Spleen (tissue), 11 donors: ENCODE data around the gene FAM219A. TPM values are rescaled to one million over a fixed set of nuclear protein-coding genes. Genes with fewer than 3 reads are reported as not detected.
A peak's percentile ranks its signal among the peaks of the same experiment; 100 is the strongest.
"Not testable (repeated sequence)": the region's sequence is repeated elsewhere in the genome, so short reads cannot be mapped to it uniquely, and the experiment has no call there.

Experiments used
- DNase-seq: peaks from one replicate; pipeline ENCODE4 v3.0.0-alpha.2; 2020
- H3K27ac ChIP-seq, 8 donors: fragments of 200-600 bp; sonication (generic) in 7 of 8; 1 replicate in 4 of 8; 2 replicates in 4 of 8; pipeline versions ENCODE4 v1.5.0 to v1.8.0; 2016 to 2021; ENCODE audit warnings: inconsistent platforms in 4 of 8, mild to moderate bottlenecking in 4 of 8, moderate library complexity in 1 of 8
- H3K27me3 ChIP-seq, 7 donors: fragments of 200-600 bp; sonication (generic) in 6 of 7; replicated peaks in 1 of 7; 1 replicate in 4 of 7; 2 replicates in 3 of 7; pipeline versions ENCODE4 v1.5.0 to v1.8.0; 2016 to 2021; ENCODE audit warnings: inconsistent platforms in 3 of 7, mild to moderate bottlenecking in 1 of 7
- H3K36me3 ChIP-seq, 6 donors: fragments of 200-600 bp; sonication (generic) in 5 of 6; 1 replicate in 4 of 6; 2 replicates in 2 of 6; pipeline versions ENCODE4 v1.5.0 to v1.8.0; 2016 to 2021; ENCODE audit warnings: inconsistent platforms in 2 of 6
- H3K4me1 ChIP-seq, 6 donors: fragments of 200-600 bp; sonication (generic) in 5 of 6; 1 replicate in 3 of 6; 2 replicates in 3 of 6; pipeline versions ENCODE4 v1.5.0 to v1.8.0; 2016 to 2021; ENCODE audit warnings: inconsistent platforms in 3 of 6
- H3K4me3 ChIP-seq, 8 donors: fragments of 200-600 bp; sonication (generic) in 7 of 8; 1 replicate in 4 of 8; 2 replicates in 4 of 8; pipeline versions ENCODE4 v1.5.0 to v1.8.0; 2016 to 2021; ENCODE audit warnings: inconsistent platforms in 4 of 8, mild to moderate bottlenecking in 4 of 8, moderate library complexity in 2 of 8
- H3K9me3 ChIP-seq, 8 donors: fragments of 200-600 bp; sonication (generic) in 7 of 8; 1 replicate in 4 of 8; 2 replicates in 4 of 8; pipeline versions ENCODE4 v1.5.0 to v1.8.0; 2016 to 2021; ENCODE audit warnings: inconsistent platforms in 4 of 8
- CTCF ChIP-seq, 11 experiments: fragments of 200-600 bp in 7 of 11; fragments of 450-650 bp in 4 of 11; sonication (generic) in 4 of 11; IDR thresholded peaks in 8 of 11; conservative IDR thresholded peaks in 3 of 11; 1 replicate in 7 of 11; 2 replicates in 4 of 11; pipeline versions ENCODE4 v1.4.0 to v1.8.0; 2016 to 2021; ENCODE audit warnings: antibody characterized with exemption in 11 of 11, inconsistent platforms in 4 of 11, mild to moderate bottlenecking in 1 of 11
- POLR2A ChIP-seq, 3 donors: fragments of 450-650 bp; IDR thresholded peaks; one replicate each; pipeline ENCODE4 v1.5.1; 2017; ENCODE audit warnings: antibody characterized with exemption in 3 of 3, mild to moderate bottlenecking in 1 of 3
- POLR2AphosphoS5 ChIP-seq, 3 donors: sonication (generic); formaldehyde crosslinking; IDR thresholded peaks; one replicate each; pipeline ENCODE4 v1.5.1; 2017; ENCODE audit warnings: antibody characterized with exemption in 3 of 3
- WGBS, 5 donors: extraction: QIAGEN DNeasy Blood & Tissue Kit in 3 of 5; methylation state at CpG; one replicate each; pipeline versions ENCODE4 v1.1.5 to v1.1.7; 2013 to 2018; 5-methylcytosine and 5-hydroxymethylcytosine counted together
- intact Hi-C: fragments of 100-400 bp; cut with DNase I; formaldehyde crosslinking; loops from one replicate; pipeline ENCODE4 v1.15.0; 2023; ENCODE audit warnings: low total_unique reads
- polyA plus RNA-seq, 3 donors: library from polyadenylated mRNA; stranded (reverse); fragments of 200-250 nt; gene quantifications; one replicate each; pipeline ENCODE4 v1.2.1, GENCODE V29; 2013
- total RNA-seq, 7 donors: library from RNA; depleted of rRNA in 3 of 7; stranded (reverse); fragments of >200 nt in 3 of 7; fragmentation: NEBNext Ultra II Directional in 4 of 7; extraction: Animal tissue kit (Norgen Biotek cat#: 25700) in 4 of 7; gene quantifications; one replicate each; pipeline versions ENCODE4 v1.1.0 to v1.2.1, GENCODE V29; 2016 to 2021
- donor health status: healthy with polysubstance abuse.
- donor health status: DM: no; HTN: no; CAD: no; lungs with moderate emphysema.
- donor health status: DM: no; HTN: no; CAD: no.
- donor health status: Bipolar disorder and iron deficiency.
- donor health status: healthy.
- donor health status: DM: no; HTN: no; CAD: no.
- donor health status: DM: yes; HTN: yes; CAD: no.

Gene FAM219A
- total and polyA plus RNA-seq, 10 donors, result 3.2 to 26.9 (median 11.0) TPM

DNA sequence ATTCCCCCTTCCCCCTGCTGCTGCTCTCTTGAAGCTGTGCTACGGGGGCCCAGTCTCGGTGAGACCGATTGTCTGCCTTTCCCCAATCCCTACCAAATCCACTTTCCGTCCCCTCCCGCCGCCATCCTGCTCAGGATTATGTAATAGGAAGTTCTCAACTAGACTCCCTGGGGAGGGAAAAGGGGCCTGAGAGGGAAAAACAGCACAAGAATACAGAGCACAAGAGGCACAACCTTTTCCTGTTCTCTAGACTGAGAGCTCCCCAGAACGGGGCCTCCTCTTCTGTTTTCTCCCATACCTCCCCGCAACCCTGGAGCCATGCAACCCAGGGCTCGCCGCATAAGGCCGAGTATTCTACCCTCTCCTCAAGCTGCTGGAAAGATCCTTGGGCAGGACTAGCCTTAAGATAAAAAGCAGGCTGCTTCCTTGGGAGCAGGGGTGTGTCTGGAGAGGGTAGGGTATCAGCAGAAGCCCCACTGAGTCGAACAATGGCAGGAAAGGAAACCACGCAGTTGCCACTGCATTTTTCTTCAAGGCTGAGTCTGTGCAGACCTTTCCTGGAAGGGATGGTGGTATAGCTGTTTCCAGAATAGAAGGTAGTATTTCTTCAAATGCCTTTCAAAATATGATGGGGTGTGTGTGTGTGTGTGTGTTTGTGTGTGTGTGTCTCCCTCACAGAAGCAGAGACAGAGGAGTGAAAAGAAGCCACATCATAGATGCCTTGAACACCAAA is 94.6 kb downstream of the FAM219A start:
- no peak for DNase-seq
- intact Hi-C loops, result no loop called here
- Histone ChIP-seq H3K36me3 (peaks cover 0 to 4% (median 0%) of the 10 kb centered on the region in 6 donors), H3K27me3 (no peaks in the 10 kb centered on the region), H3K9me3 (peaks cover 0 to 7% (median 0%) of the 10 kb centered on the region in 8 donors), H3K4me3 (no peak overlapping the region), H3K4me1 (no peaks in the 10 kb centered on the region), H3K27ac (peak overlapping the region in 3 of 8 donors; percentile 11 to 19 (median 11))
- WGBS, 5 donors, result 41 to 52% (median 43%) methylated on average over 13 of the region's 13 CpGs
- TF ChIP-seq POLR2A (IDR thresholded peaks at IDR 0.05), result no peak
- TF ChIP-seq CTCF (IDR thresholded peaks at IDR 0.05 in 8 of 11, conservative IDR thresholded peaks at IDR 0.05 in 3 of 11), result no peak
- no peak for TF ChIP-seq POLR2AphosphoS5 (IDR thresholded peaks at IDR 0.05)

- Histone ChIP-seq H3K27ac (no peak overlapping the region), H3K9me3 (peaks cover 0 to 2% (median 0%) of the 10 kb centered on the region in 8 donors), H3K4me3 (no peak overlapping the region), H3K4me1 (no peaks in the 10 kb centered on the region), H3K27me3 (no peaks in the 10 kb centered on the region), H3K36me3 (peaks cover 0 to 2% (median 0%) of the 10 kb centered on the region in 6 donors)
- intact Hi-C loops, result no loop called here
- 91 to 98% (median 96%) methylated on average over 4 of the region's 4 CpGs for WGBS, 5 donors
- no peak for DNase-seq
- TF ChIP-seq CTCF (IDR thresholded peaks at IDR 0.05 in 8 of 11, conservative IDR thresholded peaks at IDR 0.05 in 3 of 11) (no peak), POLR2AphosphoS5 (IDR thresholded peaks at IDR 0.05) (no peak), POLR2A (IDR thresholded peaks at IDR 0.05) (no peak)
Measured at GRCh38 chr9:34362614-34363214, 95.7 kb downstream of the FAM219A start.

DNA sequence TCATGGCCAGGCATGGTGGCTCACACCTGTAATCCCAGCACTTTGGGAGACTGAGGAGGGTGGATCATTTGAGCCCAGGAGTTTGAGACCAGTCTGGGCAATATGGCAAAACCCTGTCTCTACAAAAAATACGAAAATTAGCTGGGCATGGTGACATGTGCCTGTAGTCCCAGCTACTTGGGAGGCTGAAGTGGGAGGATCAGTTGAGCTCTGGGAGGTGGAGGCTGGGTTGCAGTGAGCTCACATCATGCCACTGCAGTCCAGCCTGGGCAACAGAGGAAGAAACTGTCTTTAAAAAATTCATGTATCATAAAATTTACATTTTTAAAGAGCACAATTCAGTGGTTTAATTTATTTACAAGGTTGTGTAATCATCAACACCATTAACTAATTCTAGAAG is 105.4 kb downstream of the FAM219A start:
- Histone ChIP-seq H3K9me3 (peaks cover 4 to 23% (median 17%) of the 10 kb centered on the region in 8 donors), H3K36me3 (peaks cover 0 to 32% (median 2%) of the 10 kb centered on the region in 6 donors)
- H3K27ac ChIP-seq, intact Hi-C loops, H3K4me3 ChIP-seq, DNase-seq, H3K27me3 ChIP-seq, H3K4me1 ChIP-seq: not testable (repeated sequence)
- WGBS, 5 donors, result 84 to 96% (median 90%) methylated on average over 1 of the region's 1 CpG

DNA sequence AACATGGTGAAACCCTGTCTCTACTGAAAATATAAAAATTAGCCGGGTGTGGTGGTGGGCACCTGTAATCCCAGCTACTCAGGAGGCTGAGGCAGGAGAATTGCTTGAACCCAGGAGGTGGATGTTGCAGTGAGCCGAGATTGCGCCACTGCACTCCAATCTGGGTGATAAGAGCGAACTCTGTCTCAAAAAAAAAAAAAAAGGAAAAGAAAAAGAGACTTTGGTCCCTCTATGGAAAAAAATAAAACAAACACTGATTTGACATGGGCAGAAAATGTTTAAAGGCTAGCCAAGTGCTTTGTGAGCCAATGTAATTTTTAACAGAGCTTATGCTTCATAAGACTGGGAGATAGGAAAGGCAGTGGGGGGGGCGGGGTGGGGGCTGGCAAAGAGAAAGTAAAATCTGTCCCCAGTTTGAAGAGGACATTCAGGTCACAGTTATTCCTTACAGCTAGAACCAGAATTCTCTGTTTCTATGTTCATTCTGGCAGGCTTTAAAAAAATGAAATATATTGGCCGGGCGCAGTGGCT is 106.2 kb downstream of the FAM219A start:
- H3K36me3 ChIP-seq, result peaks cover 0 to 33% (median 2%) of the 10 kb centered on the region in 6 donors
- DNase-seq, H3K4me1 ChIP-seq, H3K27ac ChIP-seq, H3K4me3 ChIP-seq, intact Hi-C loops, H3K27me3 ChIP-seq: not testable (repeated sequence)
- peaks cover 4 to 23% (median 17%) of the 10 kb centered on the region in 8 donors for H3K9me3 ChIP-seq
- 84 to 100% (median 94%) methylated on average over 7 of the region's 7 CpGs for WGBS, 5 donors

DNA sequence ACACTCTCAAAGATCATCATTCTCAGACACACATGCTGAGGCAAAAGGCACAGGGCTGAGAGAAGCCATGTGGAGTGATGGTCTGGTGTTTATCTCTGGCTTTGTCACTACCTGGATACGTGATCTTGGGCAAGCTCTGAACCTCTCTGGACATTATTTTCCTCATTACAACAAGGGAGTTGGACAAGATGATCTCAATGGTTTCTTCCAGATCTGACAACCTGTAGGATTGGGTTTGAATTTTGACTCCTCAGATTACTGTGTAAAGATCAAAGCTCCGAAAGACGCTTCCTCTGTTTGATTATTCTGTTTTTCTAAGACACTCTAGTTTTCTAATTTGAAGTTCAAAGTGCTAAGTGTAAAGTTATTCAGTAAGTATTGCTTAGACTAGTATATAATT is 109.0 kb downstream of the FAM219A start:
- no peak overlapping the region for H3K27ac ChIP-seq
- 94 to 100% (median 96%) methylated on average over 3 of the region's 3 CpGs for WGBS, 5 donors
- no peak overlapping the region for H3K4me3 ChIP-seq
- H3K27me3 ChIP-seq, result no peaks in the 10 kb centered on the region
- H3K9me3 ChIP-seq, result no peaks in the 10 kb centered on the region
- intact Hi-C loops, result no loop called here
- peaks cover 0 to 47% (median 2%) of the 10 kb centered on the region in 6 donors for H3K36me3 ChIP-seq
- H3K4me1 ChIP-seq, result peaks cover 0 to 9% (median 0%) of the 10 kb centered on the region in 6 donors
- DNase-seq, result no peak
- TF ChIP-seq CTCF (IDR thresholded peaks at IDR 0.05 in 8 of 11, conservative IDR thresholded peaks at IDR 0.05 in 3 of 11) (no peak), POLR2A (IDR thresholded peaks at IDR 0.05) (no peak), POLR2AphosphoS5 (IDR thresholded peaks at IDR 0.05) (no peak)
